ENCODE measurements around the gene CCDC15. TPM values are rescaled to one million over a fixed set of nuclear protein-coding genes. Genes with fewer than 3 reads are reported as not detected.
"Not testable (repeated sequence)": the region's sequence is repeated elsewhere in the genome, so short reads cannot be mapped to it uniquely, and the experiment has no call there.

The CCDC15 gene
- total and polyA plus RNA-seq, 2 donors, result 1.7 to 7.0 TPM

DNA sequence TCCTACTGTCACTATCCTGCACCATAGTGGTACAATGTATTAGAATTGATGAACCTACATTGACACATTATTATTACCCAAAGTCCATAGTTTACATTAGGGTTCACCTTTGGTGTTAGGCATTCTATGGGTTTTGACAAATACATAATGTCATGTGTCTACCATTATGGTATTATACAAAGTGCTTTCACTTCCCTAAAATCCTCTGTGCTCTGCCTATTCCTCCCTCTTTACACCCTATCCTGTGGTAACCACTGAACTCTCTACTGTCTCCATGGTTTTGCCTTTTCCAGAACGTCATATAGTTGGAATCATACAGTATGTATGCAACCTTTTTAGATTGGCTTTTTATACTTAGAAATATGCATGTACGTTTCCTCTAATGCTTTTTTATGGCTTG is 51.5 kb downstream of the CCDC15 start:
- H3K9me3 ChIP-seq (ENCODE audit: control insufficient read depth in 2 of 2, insufficient read depth in 1 of 2, low read length in 1 of 2), result no peaks in the 10 kb centered on the region
- peaks cover 0 to 6% of the 10 kb centered on the region in 2 donors for H3K36me3 ChIP-seq (ENCODE audit: control insufficient read depth in 2 of 2, insufficient read depth in 2 of 2, low read length in 1 of 2)
- WGBS, result 97% methylated on average over 2 of the region's 2 CpGs
- H3K4me3 ChIP-seq (ENCODE audit: low read length in 2 of 2), result no peak overlapping the region
- no peak for DNase-seq (ENCODE audit: low read depth in 6 of 9, low spot score in 9 of 9)
- no peaks in the 10 kb centered on the region for H3K27me3 ChIP-seq (ENCODE audit: control insufficient read depth in 2 of 2, insufficient read depth in 1 of 2, low read length in 1 of 2)
- no peak overlapping the region for H3K27ac ChIP-seq (ENCODE audit: low read depth in 1 of 2, low read length in 1 of 2)
- H3K4me1 ChIP-seq (ENCODE audit: control insufficient read depth in 2 of 2, insufficient read depth in 2 of 2, low read length in 2 of 2), result no peaks in the 10 kb centered on the region

DNA sequence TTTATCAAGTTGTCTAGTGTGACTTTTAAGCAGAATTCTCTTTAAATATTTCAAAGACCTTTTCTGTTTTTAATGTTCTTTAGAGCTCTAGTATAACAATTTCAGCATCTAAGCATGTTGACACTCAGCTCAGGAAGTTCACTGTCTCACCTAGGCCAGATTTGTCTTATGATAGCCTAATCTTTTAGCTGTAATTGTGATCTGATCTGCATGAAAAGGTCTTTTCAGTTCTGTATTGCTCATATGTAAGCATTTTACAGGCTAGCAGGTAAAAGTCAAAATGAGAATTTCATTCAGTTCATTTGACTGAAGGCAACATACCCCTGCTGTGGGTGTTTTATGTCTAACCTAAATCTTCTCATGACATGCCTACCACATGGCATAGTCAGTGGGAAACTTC is 62.4 kb downstream of the CCDC15 start:
- H3K36me3 ChIP-seq (ENCODE audit: control insufficient read depth in 2 of 2, insufficient read depth in 2 of 2, low read length in 1 of 2), result no peaks in the 10 kb centered on the region
- H3K27ac ChIP-seq (ENCODE audit: low read depth in 1 of 2, low read length in 1 of 2), result no peak overlapping the region
- DNase-seq (ENCODE audit: low read depth in 6 of 9, low spot score in 9 of 9), result peak in 2 of 9 donors; percentile 2 to 6
- H3K4me3 ChIP-seq (ENCODE audit: low read length in 2 of 2), result no peak overlapping the region
- no peaks in the 10 kb centered on the region for H3K4me1 ChIP-seq (ENCODE audit: control insufficient read depth in 2 of 2, insufficient read depth in 2 of 2, low read length in 2 of 2)
- no peaks in the 10 kb centered on the region for H3K9me3 ChIP-seq (ENCODE audit: control insufficient read depth in 2 of 2, insufficient read depth in 1 of 2, low read length in 1 of 2)
- H3K27me3 ChIP-seq (ENCODE audit: control insufficient read depth in 2 of 2, insufficient read depth in 1 of 2, low read length in 1 of 2), result no peaks in the 10 kb centered on the region

DNA sequence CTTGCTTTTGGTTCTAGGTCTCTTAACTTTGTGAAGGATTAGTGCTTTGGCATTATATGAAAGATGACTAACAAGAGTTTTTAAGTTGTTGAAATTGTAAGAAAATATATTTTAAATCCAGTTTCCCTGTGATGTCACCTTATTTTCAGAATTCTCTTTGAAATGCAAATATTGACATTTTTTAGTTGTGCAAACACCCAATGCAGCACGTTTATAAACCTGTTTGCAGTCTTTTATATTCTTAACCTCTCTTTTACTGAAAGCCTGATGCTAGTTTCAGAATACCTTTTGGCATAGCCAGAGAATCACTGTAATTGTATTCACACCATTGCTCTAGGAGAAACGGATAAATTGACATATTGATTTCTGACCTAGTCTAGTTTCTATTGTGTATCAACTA is 66.3 kb downstream of the CCDC15 start:
- Histone ChIP-seq H3K27ac (ENCODE audit: low read depth in 1 of 2, low read length in 1 of 2) (no peak overlapping the region), H3K36me3 (ENCODE audit: control insufficient read depth in 2 of 2, insufficient read depth in 2 of 2, low read length in 1 of 2) (no peaks in the 10 kb centered on the region), H3K9me3 (ENCODE audit: control insufficient read depth in 2 of 2, insufficient read depth in 1 of 2, low read length in 1 of 2) (no peaks in the 10 kb centered on the region), H3K4me3 (ENCODE audit: low read length in 2 of 2) (no peak overlapping the region), H3K4me1 (ENCODE audit: control insufficient read depth in 2 of 2, insufficient read depth in 2 of 2, low read length in 2 of 2) (no peaks in the 10 kb centered on the region), H3K27me3 (ENCODE audit: control insufficient read depth in 2 of 2, insufficient read depth in 1 of 2, low read length in 1 of 2) (no peaks in the 10 kb centered on the region)
- DNase-seq (ENCODE audit: low read depth in 6 of 9, low spot score in 9 of 9), result no peak
- 94% methylated on average over 2 of the region's 2 CpGs for WGBS

DNA sequence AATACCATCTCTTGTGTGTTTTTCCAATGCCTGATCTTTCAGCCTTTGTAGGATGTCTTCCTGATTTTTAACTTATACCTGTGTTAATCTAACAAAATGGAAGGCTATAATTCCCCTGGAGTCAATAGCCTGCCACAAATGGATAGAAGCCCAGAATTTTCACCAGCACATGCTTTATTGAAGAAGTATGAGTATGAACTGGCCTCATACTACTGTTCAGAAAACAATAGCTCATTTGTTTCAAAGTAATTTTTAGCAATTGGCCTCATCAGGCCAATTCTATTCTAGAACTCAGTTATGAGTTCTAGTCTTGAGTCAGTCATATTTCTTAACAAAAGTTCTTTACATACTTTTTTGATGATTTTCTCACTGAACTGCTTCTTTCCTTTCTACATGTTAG is 68.5 kb downstream of the CCDC15 start:
- no peaks in the 10 kb centered on the region for H3K36me3 ChIP-seq (ENCODE audit: control insufficient read depth in 2 of 2, insufficient read depth in 2 of 2, low read length in 1 of 2)
- no peak for DNase-seq (ENCODE audit: low read depth in 6 of 9, low spot score in 9 of 9)
- no peaks in the 10 kb centered on the region for H3K9me3 ChIP-seq (ENCODE audit: control insufficient read depth in 2 of 2, insufficient read depth in 1 of 2, low read length in 1 of 2)
- no peaks in the 10 kb centered on the region for H3K4me1 ChIP-seq (ENCODE audit: control insufficient read depth in 2 of 2, insufficient read depth in 2 of 2, low read length in 2 of 2)
- H3K4me3 ChIP-seq (ENCODE audit: low read length in 2 of 2), result no peak overlapping the region
- H3K27ac ChIP-seq (ENCODE audit: low read depth in 1 of 2, low read length in 1 of 2), result no peak overlapping the region
- H3K27me3 ChIP-seq (ENCODE audit: control insufficient read depth in 2 of 2, insufficient read depth in 1 of 2, low read length in 1 of 2), result no peaks in the 10 kb centered on the region

DNA sequence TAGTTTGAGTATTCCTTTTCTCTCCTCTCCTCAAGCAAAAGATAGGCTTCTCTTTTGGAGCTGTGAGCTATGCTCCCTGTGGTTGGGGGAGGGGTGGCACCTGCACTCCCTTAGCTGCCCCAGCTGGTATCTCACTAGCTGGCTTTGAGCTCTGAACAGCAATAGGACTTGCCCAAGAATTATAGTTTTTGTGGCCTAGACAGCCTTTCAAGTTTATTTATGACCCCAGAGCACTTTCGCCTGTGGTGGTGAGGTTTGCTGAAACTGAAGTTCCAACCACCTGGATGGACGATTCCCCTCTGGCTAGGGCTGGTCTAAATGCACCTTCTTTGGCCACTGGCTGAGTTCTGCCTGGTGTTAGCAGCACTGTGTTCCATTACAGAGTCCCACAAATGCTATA is 72.0 kb downstream of the CCDC15 start:
- WGBS, result 76% methylated on average over 2 of the region's 2 CpGs
- peak in 1 of 9 donors; percentile 5 for DNase-seq (ENCODE audit: low read depth in 6 of 9, low spot score in 9 of 9)
- H3K27me3 ChIP-seq (ENCODE audit: control insufficient read depth in 2 of 2, insufficient read depth in 1 of 2, low read length in 1 of 2), result no peaks in the 10 kb centered on the region

DNA sequence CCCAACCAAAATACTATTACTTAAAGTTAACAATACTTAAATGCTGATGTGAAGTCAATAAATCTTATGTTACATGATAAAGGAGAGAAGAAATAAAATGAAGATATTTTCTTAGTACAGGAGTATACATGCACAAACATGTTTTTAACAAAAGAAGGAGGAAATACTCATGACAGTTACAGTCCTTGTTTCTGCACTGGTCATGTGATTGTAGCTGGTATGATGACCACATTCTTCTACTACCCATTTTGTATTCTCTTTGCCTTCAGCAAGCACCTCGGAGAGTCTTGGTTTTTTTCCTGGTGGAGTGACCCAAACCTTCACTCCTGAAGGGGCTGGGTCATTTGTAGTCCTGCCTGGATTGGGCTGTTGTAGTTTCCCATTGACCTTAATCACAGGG is 75.4 kb downstream of the CCDC15 start:
- DNase-seq (ENCODE audit: low read depth in 6 of 9, low spot score in 9 of 9); H3K27ac ChIP-seq (ENCODE audit: low read depth in 1 of 2, low read length in 1 of 2); H3K9me3 ChIP-seq (ENCODE audit: control insufficient read depth in 2 of 2, insufficient read depth in 1 of 2, low read length in 1 of 2); H3K4me3 ChIP-seq (ENCODE audit: low read length in 2 of 2); H3K4me1 ChIP-seq (ENCODE audit: control insufficient read depth in 2 of 2, insufficient read depth in 2 of 2, low read length in 2 of 2); H3K36me3 ChIP-seq (ENCODE audit: control insufficient read depth in 2 of 2, insufficient read depth in 2 of 2, low read length in 1 of 2); H3K27me3 ChIP-seq (ENCODE audit: control insufficient read depth in 2 of 2, insufficient read depth in 1 of 2, low read length in 1 of 2): not testable (repeated sequence)
- 90% methylated on average over 1 of the region's 1 CpG for WGBS

More for the DNA sequence above, 72.0 kb downstream of the CCDC15 start:
- Histone ChIP-seq H3K4me1 (ENCODE audit: control insufficient read depth in 2 of 2, insufficient read depth in 2 of 2, low read length in 2 of 2) (no peaks in the 10 kb centered on the region), H3K9me3 (ENCODE audit: control insufficient read depth in 2 of 2, insufficient read depth in 1 of 2, low read length in 1 of 2) (no peaks in the 10 kb centered on the region), H3K27ac (ENCODE audit: low read depth in 1 of 2, low read length in 1 of 2) (no peak overlapping the region), H3K4me3 (ENCODE audit: low read length in 2 of 2) (no peak overlapping the region), H3K36me3 (ENCODE audit: control insufficient read depth in 2 of 2, insufficient read depth in 2 of 2, low read length in 1 of 2) (no peaks in the 10 kb centered on the region)

DNA sequence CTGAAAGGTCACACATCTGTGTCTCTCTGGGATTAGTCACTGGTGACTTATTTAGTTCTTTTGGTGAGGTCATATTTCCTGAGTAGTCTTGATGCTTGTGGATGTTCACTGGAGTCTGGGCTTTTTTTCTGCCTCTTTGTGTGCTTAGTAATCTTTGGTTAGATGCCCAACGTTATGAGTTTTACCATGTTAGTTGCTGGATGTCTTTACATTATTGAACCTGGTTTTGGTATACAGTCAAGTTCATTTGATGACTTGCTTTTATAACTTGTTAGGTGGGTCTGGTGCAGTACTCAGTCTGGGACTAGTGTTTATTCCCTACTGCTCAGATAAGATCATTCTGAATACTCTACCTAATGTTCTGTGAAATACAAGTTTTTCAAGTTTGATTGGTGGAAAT is 82.9 kb downstream of the CCDC15 start:
- Histone ChIP-seq H3K36me3 (ENCODE audit: control insufficient read depth in 2 of 2, insufficient read depth in 2 of 2, low read length in 1 of 2) (peaks cover 0 to 5% of the 10 kb centered on the region in 2 donors), H3K27me3 (ENCODE audit: control insufficient read depth in 2 of 2, insufficient read depth in 1 of 2, low read length in 1 of 2) (no peaks in the 10 kb centered on the region), H3K4me1 (ENCODE audit: control insufficient read depth in 2 of 2, insufficient read depth in 2 of 2, low read length in 2 of 2) (no peaks in the 10 kb centered on the region), H3K27ac (ENCODE audit: low read depth in 1 of 2, low read length in 1 of 2) (no peak overlapping the region), H3K4me3 (ENCODE audit: low read length in 2 of 2) (no peak overlapping the region), H3K9me3 (ENCODE audit: control insufficient read depth in 2 of 2, insufficient read depth in 1 of 2, low read length in 1 of 2) (no peaks in the 10 kb centered on the region)
- DNase-seq (ENCODE audit: low read depth in 6 of 9, low spot score in 9 of 9), result no peak
- WGBS, result 94% methylated on average over 1 of the region's 1 CpG

DNA sequence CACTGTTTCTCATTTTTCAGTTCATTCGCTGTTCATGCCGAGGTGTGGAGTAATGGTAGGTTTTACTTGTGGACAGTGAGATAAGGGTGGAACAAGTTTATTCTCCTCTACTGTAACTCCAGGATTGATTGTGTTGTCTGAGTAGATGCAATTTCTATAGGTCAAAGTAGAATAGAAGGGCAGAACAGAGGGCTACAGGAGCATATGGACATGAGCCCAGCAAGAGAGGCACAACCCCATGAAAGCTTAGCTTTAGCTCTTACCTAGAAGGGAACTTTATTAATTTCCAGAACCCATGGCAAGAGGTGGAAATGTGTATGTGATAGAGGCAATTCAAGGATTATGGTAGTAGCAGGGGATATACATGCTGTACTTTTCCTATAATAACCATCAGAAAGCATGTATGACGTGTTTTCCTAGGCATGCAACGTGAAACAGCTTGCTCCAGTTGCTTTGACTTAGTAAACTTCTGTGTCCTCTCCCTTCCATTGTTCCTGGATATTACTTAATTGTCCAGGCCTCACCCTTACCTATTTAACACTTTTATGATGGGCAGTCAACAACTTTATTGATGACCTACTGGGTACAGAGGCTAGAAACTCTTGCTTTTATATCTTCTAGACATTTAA is 95.3 kb downstream of the CCDC15 start:
- DNase-seq (ENCODE audit: low read depth in 6 of 9, low spot score in 9 of 9), result no peak
- no peaks in the 10 kb centered on the region for H3K4me1 ChIP-seq (ENCODE audit: control insufficient read depth in 2 of 2, insufficient read depth in 2 of 2, low read length in 2 of 2)
- no peak overlapping the region for H3K4me3 ChIP-seq (ENCODE audit: low read length in 2 of 2)
- H3K9me3 ChIP-seq (ENCODE audit: control insufficient read depth in 2 of 2, insufficient read depth in 1 of 2, low read length in 1 of 2), result no peaks in the 10 kb centered on the region
- 96% methylated on average over 4 of the region's 4 CpGs for WGBS
- no peak overlapping the region for H3K27ac ChIP-seq (ENCODE audit: low read depth in 1 of 2, low read length in 1 of 2)
- H3K36me3 ChIP-seq (ENCODE audit: control insufficient read depth in 2 of 2, insufficient read depth in 2 of 2, low read length in 1 of 2), result no peaks in the 10 kb centered on the region
- no peaks in the 10 kb centered on the region for H3K27me3 ChIP-seq (ENCODE audit: control insufficient read depth in 2 of 2, insufficient read depth in 1 of 2, low read length in 1 of 2)

DNA sequence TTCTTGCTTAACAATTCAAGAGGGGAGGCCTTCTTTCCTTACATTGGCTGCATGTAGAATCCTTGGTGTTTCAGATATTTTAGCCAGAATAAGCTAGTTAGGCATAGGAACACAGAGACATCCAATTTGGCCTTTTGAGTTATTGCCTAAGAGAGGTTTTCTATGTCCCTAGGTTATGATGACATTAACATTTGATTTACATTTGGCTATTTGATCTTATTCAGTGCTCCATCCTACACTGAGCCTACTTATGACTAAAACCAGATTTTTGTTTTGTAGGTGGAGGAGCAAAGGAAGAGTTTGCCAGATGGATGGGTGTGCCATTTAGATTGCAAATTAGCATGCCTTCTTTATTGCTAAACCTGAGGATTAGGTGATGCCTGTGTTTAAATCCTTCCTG is 98.0 kb downstream of the CCDC15 start:
- no peak for DNase-seq (ENCODE audit: low read depth in 6 of 9, low spot score in 9 of 9)
- Histone ChIP-seq H3K27me3 (ENCODE audit: control insufficient read depth in 2 of 2, insufficient read depth in 1 of 2, low read length in 1 of 2) (no peaks in the 10 kb centered on the region), H3K27ac (ENCODE audit: low read depth in 1 of 2, low read length in 1 of 2) (no peak overlapping the region), H3K4me3 (ENCODE audit: low read length in 2 of 2) (no peak overlapping the region), H3K9me3 (ENCODE audit: control insufficient read depth in 2 of 2, insufficient read depth in 1 of 2, low read length in 1 of 2) (no peaks in the 10 kb centered on the region), H3K4me1 (ENCODE audit: control insufficient read depth in 2 of 2, insufficient read depth in 2 of 2, low read length in 2 of 2) (no peaks in the 10 kb centered on the region), H3K36me3 (ENCODE audit: control insufficient read depth in 2 of 2, insufficient read depth in 2 of 2, low read length in 1 of 2) (no peaks in the 10 kb centered on the region)

DNA sequence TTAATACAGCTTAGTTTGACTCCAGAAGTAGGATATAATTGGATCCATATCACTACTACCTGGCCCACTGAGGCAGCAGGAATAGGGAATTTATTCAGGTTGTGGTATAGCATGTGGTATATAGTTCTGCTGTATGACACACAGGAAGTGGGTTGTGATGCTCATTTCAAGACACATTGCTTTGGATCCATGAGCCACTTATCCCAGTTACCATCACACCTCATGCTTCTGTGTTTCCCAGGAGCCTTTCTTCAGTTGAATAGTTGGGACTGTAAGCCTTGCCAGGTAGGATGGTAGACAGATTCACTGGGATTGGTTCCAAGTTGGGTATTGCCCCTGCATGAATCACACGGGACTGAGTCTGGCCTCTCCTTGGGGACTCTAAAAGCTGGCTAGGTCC is 99.2 kb downstream of the CCDC15 start:
- 96% methylated on average over 1 of the region's 1 CpG for WGBS
- Histone ChIP-seq H3K9me3 (ENCODE audit: control insufficient read depth in 2 of 2, insufficient read depth in 1 of 2, low read length in 1 of 2) (no peaks in the 10 kb centered on the region), H3K27me3 (ENCODE audit: control insufficient read depth in 2 of 2, insufficient read depth in 1 of 2, low read length in 1 of 2) (no peaks in the 10 kb centered on the region), H3K36me3 (ENCODE audit: control insufficient read depth in 2 of 2, insufficient read depth in 2 of 2, low read length in 1 of 2) (no peaks in the 10 kb centered on the region), H3K27ac (ENCODE audit: low read depth in 1 of 2, low read length in 1 of 2) (no peak overlapping the region), H3K4me3 (ENCODE audit: low read length in 2 of 2) (no peak overlapping the region), H3K4me1 (ENCODE audit: control insufficient read depth in 2 of 2, insufficient read depth in 2 of 2, low read length in 2 of 2) (no peaks in the 10 kb centered on the region)
- DNase-seq (ENCODE audit: low read depth in 6 of 9, low spot score in 9 of 9), result no peak
